Muscle layer of duodenum (tissue), 2 donors: Measurements from ENCODE around the gene OR52B2.

Experiments
- H3K27ac ChIP-seq: one replicate; pipeline ENCODE4 v1.7.0; 2013; ENCODE audit warnings: mild to moderate bottlenecking, low read length
- H3K27me3 ChIP-seq: one replicate; pipeline ENCODE4 v1.7.0; 2013; ENCODE audit warnings: low read depth, mild to moderate bottlenecking, control low read depth, low read length
- H3K36me3 ChIP-seq, 2 donors: one replicate each; pipeline ENCODE4 v1.7.0; 2013; ENCODE audit warnings: low read length in 2 of 2, control low read depth in 1 of 2, mild to moderate bottlenecking in 1 of 2; ENCODE audit not compliant: insufficient read depth in 2 of 2, control insufficient read depth in 1 of 2
- H3K4me1 ChIP-seq, 2 donors: one replicate each; pipeline ENCODE4 v1.7.0; 2013; ENCODE audit warnings: low read length in 2 of 2, mild to moderate bottlenecking in 2 of 2, control low read depth in 1 of 2, moderate library complexity in 1 of 2; ENCODE audit not compliant: insufficient read depth in 2 of 2, control insufficient read depth in 1 of 2
- H3K4me3 ChIP-seq, 2 donors: one replicate each; pipeline ENCODE4 v1.7.0; 2013; ENCODE audit warnings: low read length in 2 of 2, low read depth in 1 of 2, mild to moderate bottlenecking in 1 of 2
- H3K9me3 ChIP-seq, 2 donors: one replicate each; pipeline ENCODE4 v1.7.0; 2013; ENCODE audit warnings: low read length in 2 of 2, control low read depth in 1 of 2, mild to moderate bottlenecking in 1 of 2; ENCODE audit not compliant: control insufficient read depth in 1 of 2
- donor health status: healthy.

The OR52B2 gene

GRCh38 chr11:6170226-6170625 lies at the start of gene OR52B2:
TSS of gene OR52B2 (minus strand) at chr11:6170326. CDS start at chr11:6170326, 0 bp downstream.
- no peaks in the 10 kb centered on the region for H3K9me3 ChIP-seq
- no peak within 1 kb of the TSS for H3K4me3 ChIP-seq
- no peaks in the 10 kb centered on the region for H3K4me1 ChIP-seq
- no peaks in the 10 kb centered on the region for H3K36me3 ChIP-seq
- H3K27ac ChIP-seq, result no peak within 1 kb of the TSS
- H3K27me3 ChIP-seq, result no peaks in the 10 kb centered on the region

DNA sequence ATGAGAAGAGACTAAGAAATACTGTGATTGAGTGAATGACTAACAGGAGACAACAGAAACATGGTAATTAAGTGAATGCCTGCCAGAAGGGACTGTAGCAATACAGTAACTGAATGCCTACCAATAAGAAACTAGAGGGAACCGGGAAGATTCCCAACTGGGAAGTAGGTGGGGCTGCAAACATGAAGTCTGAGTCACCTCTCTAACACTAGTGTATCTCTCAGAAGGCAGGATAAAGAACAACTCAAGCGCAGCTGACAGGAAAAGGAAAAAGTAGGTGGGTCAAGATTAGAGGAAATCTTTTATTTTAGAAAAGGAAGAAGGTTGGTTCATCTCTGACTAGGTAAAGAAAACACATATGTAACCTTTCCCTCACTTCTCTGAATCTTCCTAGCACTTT lies 49.2 kb upstream of the OR52B2 start:
- Histone ChIP-seq H3K36me3 (peaks cover 77 to 82% of the 10 kb centered on the region in 2 donors), H3K9me3 (no peaks in the 10 kb centered on the region), H3K4me3 (no peak overlapping the region), H3K4me1 (no peaks in the 10 kb centered on the region), H3K27ac (peak overlapping the region; percentile 28), H3K27me3 (no peaks in the 10 kb centered on the region)

DNA sequence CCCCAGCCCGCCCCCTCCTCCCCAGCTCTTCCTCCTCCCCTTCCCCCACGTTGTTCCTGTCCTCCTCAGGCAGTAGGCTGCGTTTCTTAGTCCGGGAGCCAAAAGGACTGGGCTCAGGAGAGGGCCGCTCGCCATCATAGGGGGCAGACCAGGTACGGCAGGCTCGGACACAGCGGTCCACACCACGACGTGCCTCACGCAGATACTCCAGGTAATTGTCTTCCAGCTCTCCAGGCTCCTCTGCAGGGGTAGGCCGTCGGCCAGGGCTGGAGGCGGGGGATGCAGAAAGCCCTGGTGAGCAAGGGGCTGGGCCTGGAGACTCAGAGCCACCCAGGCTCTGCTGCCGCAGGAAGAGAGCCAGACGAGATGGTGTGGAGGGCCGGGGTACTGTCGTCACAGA lies 47.6 kb upstream of the OR52B2 start:
- H3K4me3 ChIP-seq, result no peak overlapping the region
- no peaks in the 10 kb centered on the region for H3K9me3 ChIP-seq
- no peaks in the 10 kb centered on the region for H3K4me1 ChIP-seq
- no peaks in the 10 kb centered on the region for H3K27me3 ChIP-seq
- H3K36me3 ChIP-seq, result peaks cover 76 to 77% of the 10 kb centered on the region in 2 donors
- no peak overlapping the region for H3K27ac ChIP-seq

- H3K27ac ChIP-seq, result no peak overlapping the region
- H3K4me1 ChIP-seq, result no peaks in the 10 kb centered on the region
- no peak overlapping the region for H3K4me3 ChIP-seq
- H3K9me3 ChIP-seq, result no peaks in the 10 kb centered on the region
- no peaks in the 10 kb centered on the region for H3K27me3 ChIP-seq
- peaks cover 76% of the 10 kb centered on the region in 2 donors for H3K36me3 ChIP-seq
Observed at GRCh38 chr11:6216501-6216900, 46.4 kb upstream of the OR52B2 start.

GRCh38 chr11:6214530-6214929 lies 44.4 kb upstream of the OR52B2 start:
- H3K27ac ChIP-seq, result no peak overlapping the region
- no peak overlapping the region for H3K4me3 ChIP-seq
- no peaks in the 10 kb centered on the region for H3K4me1 ChIP-seq
- no peaks in the 10 kb centered on the region for H3K27me3 ChIP-seq
- peaks cover 71 to 85% of the 10 kb centered on the region in 2 donors for H3K36me3 ChIP-seq
- no peaks in the 10 kb centered on the region for H3K9me3 ChIP-seq

DNA sequence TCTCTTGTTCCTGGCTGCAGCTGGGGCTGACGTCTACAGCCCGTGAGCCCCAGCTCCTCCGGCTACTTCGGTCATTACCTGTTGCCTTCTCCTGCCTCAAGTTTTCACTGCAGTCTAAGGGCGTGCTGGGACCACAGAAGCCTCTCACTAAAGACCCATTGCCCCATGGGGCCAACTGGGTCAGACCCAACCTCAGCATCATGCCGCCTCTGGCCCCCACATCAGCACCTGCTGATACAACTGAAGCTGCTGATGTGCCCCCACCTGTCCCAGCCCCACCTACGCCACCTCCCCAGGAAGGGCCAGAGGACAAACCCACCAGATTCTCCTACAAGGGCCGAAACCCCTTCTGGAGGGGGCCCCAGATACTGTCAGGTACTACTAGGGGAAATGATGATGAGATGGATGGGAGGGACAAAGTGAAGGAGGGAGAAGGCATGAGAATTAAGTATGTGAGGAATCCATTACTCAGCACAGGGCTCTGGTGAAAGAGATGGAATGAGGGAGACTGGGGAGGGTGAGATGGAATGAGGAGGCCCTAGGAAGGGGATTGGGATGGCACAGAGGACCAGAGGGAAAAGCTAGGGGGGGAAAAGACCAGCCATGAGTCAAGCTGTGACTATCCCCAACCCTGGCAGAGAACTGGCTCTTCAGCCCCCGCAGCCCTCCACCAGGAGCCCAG lies 40.3 kb upstream of the OR52B2 start:
- H3K36me3 ChIP-seq, result peaks cover 46 to 50% of the 10 kb centered on the region in 2 donors
- H3K4me3 ChIP-seq, result no peak overlapping the region
- H3K27ac ChIP-seq, result no peak overlapping the region
- no peaks in the 10 kb centered on the region for H3K4me1 ChIP-seq
- no peaks in the 10 kb centered on the region for H3K27me3 ChIP-seq
- no peaks in the 10 kb centered on the region for H3K9me3 ChIP-seq

DNA sequence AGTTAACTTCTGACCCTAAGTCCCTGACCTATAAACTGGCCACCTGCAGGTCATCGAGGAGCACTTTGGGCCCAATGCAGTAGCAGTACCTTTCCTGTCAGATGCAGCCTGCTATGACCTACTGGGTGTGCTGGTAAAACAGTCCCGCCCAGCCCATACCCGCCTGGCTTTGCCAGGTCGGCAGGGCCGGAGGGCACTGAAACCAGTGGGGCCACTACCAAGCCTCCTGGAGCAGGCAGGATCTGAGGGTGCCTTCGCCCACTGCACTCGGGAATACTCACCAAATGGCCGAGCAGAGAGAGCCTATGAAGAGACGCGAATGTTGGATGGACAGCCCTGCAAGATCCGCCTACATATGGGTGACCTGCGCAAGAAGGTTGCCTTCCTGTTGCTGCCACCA lies 39.7 kb upstream of the OR52B2 start:
- no peaks in the 10 kb centered on the region for H3K27me3 ChIP-seq
- H3K27ac ChIP-seq, result no peak overlapping the region
- H3K9me3 ChIP-seq, result no peaks in the 10 kb centered on the region
- no peak overlapping the region for H3K4me3 ChIP-seq
- peaks cover 45 to 48% of the 10 kb centered on the region in 2 donors for H3K36me3 ChIP-seq
- H3K4me1 ChIP-seq, result no peaks in the 10 kb centered on the region

DNA sequence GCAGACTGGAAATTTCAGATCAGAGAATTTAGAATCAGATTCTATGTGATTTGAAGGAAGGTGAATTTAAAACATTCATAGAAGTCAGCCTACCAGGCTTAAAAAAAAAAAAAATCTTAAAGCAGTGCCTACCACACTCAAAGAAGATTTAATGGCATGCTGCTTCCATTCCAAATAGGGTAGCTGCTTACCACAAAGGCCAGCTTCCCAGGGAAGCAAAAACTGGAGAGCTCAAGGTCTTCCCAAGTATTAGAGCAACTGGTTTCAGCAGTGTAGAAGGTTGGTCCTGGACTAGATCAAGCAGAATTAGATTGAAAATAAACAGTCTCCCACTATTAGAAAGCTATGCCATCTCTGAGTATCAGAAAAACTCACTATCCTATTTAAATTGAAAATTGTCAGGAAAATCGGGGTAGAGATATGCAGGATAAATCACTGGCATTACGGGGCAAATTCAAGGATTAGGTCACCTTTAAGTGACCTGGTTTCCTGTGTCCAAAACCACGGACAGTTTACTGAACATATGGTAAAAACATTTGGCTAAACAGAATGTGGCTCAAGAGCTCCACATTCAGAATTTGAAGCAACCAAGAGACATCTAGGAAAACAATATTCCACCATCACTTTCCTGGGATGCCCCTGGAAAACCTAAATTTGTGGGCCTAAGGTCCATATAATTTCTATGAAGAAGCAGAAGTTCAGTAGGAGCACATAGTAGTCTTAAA lies 36.5 kb upstream of the OR52B2 start:
- no peak overlapping the region for H3K27ac ChIP-seq
- H3K27me3 ChIP-seq, result no peaks in the 10 kb centered on the region
- H3K9me3 ChIP-seq, result no peaks in the 10 kb centered on the region
- no peaks in the 10 kb centered on the region for H3K4me1 ChIP-seq
- no peak overlapping the region for H3K4me3 ChIP-seq
- peaks cover 21% of the 10 kb centered on the region in 2 donors for H3K36me3 ChIP-seq

- H3K4me1 ChIP-seq, result no peaks in the 10 kb centered on the region
- H3K36me3 ChIP-seq, result peaks cover 9 to 18% of the 10 kb centered on the region in 2 donors
- H3K9me3 ChIP-seq, result no peaks in the 10 kb centered on the region
- no peaks in the 10 kb centered on the region for H3K27me3 ChIP-seq
- H3K4me3 ChIP-seq, result no peak within 1 kb of the TSS
- no peak within 1 kb of the TSS for H3K27ac ChIP-seq
Observed at GRCh38 chr11:6205366-6205765, 35.2 kb upstream of the OR52B2 start, which contains the start of gene C11orf42. TSS of gene C11orf42 (plus strand) at chr11:6205557. CDS start at chr11:6205616, 59 bp downstream.

GRCh38 chr11:6204706-6205105 lies 34.6 kb upstream of the OR52B2 start:
- Histone ChIP-seq H3K9me3 (no peaks in the 10 kb centered on the region), H3K4me3 (no peak overlapping the region), H3K27ac (no peak overlapping the region), H3K36me3 (peaks cover 2 to 13% of the 10 kb centered on the region in 2 donors), H3K27me3 (no peaks in the 10 kb centered on the region), H3K4me1 (no peaks in the 10 kb centered on the region)

GRCh38 chr11:6203327-6203726 lies 33.2 kb upstream of the OR52B2 start:
- H3K9me3 ChIP-seq, result no peaks in the 10 kb centered on the region
- H3K27ac ChIP-seq, result no peak overlapping the region
- no peaks in the 10 kb centered on the region for H3K27me3 ChIP-seq
- no peaks in the 10 kb centered on the region for H3K4me1 ChIP-seq
- peaks cover 0 to 6% of the 10 kb centered on the region in 2 donors for H3K36me3 ChIP-seq
- H3K4me3 ChIP-seq, result no peak overlapping the region
